Activated CD8-positive, alpha-beta memory T cell treated with anti-CD3 and anti-CD28 coated beads, Interleukin-2, amount 50 U/mL, for 1 hour (primary cell): ENCODE data around the gene UBE2F.
"Not testable (repeated sequence)": the region's sequence is repeated elsewhere in the genome, so short reads cannot be mapped to it uniquely, and the experiment has no call there.

Experiments
- DNase-seq: peaks from one replicate; pipeline ENCODE4 v3.0.0-alpha.2; 2020; ENCODE audit errors: extremely low read depth

UBE2F gene

DNA sequence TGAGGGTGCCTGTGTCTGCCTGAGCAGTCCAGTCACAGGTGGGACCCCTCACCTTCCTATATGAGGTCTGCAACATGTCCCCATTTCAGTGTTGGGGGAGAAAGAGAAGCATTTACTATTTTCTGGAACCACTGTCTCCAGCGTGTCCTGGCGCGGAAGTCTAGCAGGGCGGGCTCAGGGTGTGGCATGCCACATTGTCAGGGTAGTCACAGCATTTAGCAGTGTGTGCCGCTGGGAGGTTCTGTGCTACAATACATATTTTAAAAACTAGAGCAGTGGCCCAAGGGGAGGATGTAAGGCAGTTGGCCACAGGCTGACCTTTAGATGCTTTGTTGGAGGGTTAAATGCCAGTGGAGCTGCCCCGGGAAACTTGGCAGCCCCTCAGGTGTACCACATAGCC is 12.5 kb downstream of the UBE2F start:
- DNase-seq = no peak

GRCh38 chr2:237980087-237980486 is 13.3 kb downstream of the UBE2F start:
- DNase-seq = no peak

DNA sequence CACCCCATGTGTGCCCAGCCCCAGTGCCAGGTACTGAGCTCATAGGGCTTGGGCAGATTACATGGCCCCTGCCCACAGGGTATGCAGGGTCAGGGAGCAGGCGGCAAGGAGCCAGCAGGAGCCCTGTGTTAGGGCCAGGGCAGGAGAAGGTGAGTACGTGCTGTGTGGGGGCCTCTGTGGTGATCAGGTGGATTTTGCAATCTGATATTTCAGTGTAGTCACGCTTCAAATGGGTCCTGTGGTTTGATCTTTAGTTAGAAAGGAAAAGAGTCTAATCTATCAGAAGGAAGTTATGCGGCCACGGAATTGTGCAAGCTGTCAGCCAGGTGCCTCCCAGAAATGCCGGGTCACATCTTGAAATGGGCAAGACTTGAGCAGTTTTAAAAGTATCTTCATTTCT is 13.9 kb downstream of the UBE2F start:
- DNase-seq = no peak

GRCh38 chr2:237981621-237982020 is 14.8 kb downstream of the UBE2F start:
- DNase-seq = not testable (repeated sequence)

DNA sequence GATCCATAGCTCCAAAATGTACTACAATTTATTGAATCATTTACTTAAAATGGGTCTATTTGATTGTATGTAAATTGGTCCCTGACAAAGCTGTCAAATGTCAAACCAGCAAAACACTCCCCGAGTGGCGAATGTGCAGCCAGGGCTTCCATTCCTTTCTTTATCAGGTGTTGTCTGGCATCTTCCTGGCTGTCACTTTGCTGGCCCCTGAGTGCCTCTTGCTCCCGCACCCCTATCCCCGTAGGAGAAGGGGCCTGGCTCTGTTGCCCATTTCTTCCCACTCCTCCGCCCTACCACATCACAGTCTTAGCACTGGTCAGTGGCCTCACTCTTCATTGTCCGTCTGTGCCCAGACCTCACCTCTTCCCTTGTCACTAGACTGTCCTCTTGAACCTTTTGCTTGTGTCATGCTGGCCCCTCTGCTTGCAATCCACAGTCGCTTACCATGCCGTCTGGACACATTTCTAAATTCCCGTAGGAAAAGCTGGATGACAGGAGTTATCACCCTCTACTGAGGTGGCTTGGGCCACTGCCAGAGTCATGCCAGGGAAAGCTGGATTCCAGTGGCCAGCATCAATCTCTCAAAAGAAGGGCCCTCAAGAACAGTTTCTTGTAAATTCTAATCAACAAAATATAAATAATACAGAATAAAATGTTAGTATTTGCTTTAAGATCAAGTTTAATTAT is 15.4 kb downstream of the UBE2F start:
- no peak for DNase-seq

DNA sequence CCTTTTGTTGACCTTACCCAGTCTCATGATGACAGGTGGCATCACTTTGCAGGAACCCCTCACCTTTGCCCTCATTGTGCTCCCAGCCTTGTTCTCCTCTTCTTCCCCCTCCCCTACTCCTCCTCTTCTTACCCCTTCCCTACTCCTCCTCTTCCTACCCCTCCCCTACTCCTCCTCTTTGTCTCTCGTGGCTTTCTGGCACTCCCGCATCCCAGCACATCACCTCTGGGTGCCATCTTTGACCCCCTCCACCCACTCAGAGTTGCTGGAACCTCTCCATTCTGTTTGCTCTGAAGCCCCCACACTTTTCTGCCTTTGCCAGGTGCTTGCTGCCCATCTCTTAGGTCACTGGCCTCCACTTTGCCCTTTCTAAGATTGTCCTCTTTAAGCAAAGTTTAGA is 17.1 kb downstream of the UBE2F start:
- DNase-seq = no peak

DNA sequence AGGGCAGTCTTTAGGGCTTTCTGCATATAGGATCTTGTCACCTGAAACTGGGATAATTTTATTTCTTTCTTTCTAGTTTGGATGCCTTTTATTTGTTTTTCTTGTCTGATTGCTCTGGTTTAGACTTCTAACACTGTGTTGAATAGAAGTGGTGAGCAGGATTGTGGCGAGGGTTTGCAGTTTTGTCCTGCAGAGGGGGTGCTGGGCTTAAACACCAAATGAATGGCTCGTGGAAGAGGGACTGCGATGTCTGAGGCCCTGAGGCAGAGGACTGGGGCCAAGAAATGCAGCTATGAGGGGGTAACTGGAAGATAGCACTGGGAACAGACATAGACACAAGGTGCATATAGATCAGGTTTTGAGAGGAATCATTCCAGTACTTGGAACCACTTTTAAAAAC is 20.5 kb downstream of the UBE2F start:
- DNase-seq = no peak

DNA sequence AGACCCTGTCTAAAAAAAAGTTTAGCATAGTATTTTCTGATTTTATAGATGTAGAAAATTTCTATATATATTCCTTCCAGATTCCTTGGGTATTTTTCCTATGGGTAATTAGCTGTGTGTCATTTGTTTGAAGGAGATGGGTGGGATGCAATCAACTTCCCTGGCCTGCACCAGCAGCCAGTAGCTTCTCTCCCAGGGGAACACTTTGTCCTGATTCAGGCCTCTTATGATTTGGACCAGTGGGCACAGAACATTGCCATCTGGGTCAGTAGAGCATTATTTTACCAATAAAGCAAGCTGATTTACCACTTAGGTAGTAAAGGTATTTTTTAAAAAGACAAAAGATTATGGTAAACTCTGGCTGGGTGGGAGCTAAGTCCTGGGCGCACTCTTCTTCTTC is 26.9 kb downstream of the UBE2F start:
- DNase-seq = no peak

- DNase-seq = no peak
Observed at GRCh38 chr2:237995036-237995435, 28.2 kb downstream of the UBE2F start.

DNA sequence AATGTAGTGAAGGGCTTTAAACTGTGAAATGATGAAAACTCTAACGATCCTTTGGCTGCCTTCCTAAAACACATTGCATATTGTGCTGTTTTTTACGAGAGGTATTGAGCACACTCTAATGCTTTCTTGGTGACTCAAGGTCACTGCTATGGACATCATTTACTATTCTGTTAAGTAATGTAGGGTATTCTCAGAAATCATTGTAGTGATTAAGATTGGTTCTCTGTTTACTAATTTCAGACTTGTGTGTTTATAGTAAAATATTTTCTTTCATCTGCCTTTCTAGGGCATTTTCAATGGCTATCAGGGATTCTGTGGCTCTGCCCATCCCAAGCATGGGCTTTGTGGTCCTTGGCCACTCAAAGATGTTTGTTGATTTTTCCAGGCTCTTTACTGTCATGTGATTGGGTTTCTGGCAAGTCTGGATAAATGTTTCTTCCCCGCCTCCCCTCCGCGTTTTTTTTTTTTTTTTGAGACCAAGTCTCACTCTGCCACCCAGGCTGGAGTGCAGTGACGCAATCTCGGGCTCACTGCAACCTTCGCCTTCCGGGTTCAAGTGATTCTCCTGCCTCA is 29.3 kb downstream of the UBE2F start:
- DNase-seq = no peak

DNA sequence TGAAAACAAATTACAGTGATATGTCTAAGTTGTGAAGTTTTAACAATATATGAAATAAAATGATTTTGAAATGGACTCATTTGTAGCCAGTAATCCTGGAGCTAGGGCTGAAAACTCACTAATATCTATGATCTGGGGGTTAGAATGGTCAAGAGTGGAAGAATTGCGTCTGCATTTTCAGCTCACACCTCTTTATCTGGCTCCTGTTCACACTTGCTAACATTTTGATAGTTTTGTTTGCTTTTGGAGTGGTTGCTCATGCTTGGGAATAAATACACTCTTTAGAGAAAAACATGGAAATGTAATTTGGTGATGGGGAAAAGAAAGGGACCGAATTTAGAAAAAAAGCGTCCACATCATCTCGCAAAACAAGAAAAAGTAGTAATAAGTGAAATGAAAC is 30.7 kb downstream of the UBE2F start:
- no peak for DNase-seq

DNA sequence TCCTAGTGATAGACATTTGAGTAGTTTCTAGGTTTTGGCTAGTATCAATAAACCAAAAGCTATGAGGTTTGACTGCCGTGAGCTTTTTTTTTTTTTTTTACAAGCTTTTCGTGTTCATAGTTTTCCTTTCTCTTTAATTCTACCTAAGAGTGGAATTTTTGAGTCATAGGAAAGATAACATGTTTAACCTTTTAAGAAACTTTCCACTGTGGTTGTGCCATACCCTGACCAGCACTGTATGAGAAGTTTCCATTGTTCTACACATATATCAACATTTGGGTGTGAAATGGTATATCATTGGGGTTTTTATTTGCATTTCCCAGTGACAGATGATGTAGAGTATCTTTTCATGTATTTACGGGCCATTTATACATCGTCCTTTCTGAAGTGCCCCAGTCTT is 31.7 kb downstream of the UBE2F start:
- DNase-seq = no peak

- DNase-seq = no peak
Observed at GRCh38 chr2:238003234-238004031, 36.6 kb downstream of the UBE2F start.

- no peak for DNase-seq
Observed at GRCh38 chr2:238004077-238004830, 37.4 kb downstream of the UBE2F start.

GRCh38 chr2:238005528-238005927 is 38.7 kb downstream of the UBE2F start:
- no peak for DNase-seq

DNA sequence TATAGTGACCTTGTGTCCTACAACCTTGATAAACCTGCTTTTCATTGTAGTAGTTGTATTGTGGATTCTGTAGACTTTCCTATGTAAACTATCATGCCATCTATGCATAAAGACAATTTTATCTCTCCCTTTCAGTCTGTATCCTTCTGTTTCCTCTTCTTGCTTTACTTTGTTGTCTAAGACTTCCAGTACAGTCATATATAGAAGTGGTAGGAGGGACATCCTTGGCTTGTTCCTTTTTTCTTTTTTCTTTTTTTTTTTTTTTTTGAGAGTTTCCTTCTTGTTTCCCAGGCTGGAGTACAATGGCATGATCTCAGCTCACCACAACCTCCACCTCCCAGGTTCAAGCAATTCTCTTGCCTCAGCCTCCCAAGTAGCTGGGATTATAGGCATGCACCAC is 39.7 kb downstream of the UBE2F start:
- DNase-seq = no peak

DNA sequence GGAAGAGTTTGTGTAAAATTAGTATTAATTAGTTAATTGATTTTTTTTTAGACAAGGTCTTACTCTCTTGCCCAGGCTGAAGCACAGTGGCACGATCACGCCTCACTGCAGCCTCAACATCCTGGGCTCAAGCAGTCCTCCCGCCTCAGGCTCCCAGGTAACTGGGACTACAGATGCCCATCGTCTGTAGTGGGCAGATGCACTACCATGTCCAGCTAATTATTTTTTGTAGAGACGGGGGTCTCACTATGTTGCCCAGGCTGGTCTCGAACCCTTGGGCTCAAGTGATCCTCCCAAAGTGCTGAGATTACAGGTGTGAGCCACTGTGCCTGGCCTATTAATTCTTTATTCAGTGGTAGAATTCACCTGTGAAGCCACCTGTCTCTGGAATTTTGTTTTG is 41.1 kb downstream of the UBE2F start:
- no peak for DNase-seq

GRCh38 chr2:238009563-238009962 is 42.7 kb downstream of the UBE2F start:
- no peak for DNase-seq

DNA sequence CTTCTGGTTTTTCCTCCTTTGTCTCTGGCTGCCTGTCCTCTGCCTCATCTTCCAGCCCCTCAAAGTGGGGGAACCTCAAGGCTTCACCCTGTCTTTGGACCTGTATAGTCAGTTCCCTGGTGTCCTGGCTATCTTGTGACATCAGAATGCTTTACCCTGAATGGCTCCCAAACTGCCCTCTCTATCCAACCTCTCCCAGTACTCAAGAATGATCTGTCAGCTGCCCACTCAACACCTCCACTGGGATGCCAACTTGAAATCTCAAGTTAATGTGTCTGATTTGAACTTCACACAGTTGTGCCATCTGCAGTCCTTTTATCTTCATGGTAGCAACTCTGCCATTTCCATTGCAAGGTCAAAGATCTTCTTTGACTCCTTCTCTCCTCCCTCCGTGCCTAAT is 43.8 kb downstream of the UBE2F start:
- no peak for DNase-seq

- no peak for DNase-seq
Observed at GRCh38 chr2:238013806-238014205, 47.0 kb downstream of the UBE2F start.

DNA sequence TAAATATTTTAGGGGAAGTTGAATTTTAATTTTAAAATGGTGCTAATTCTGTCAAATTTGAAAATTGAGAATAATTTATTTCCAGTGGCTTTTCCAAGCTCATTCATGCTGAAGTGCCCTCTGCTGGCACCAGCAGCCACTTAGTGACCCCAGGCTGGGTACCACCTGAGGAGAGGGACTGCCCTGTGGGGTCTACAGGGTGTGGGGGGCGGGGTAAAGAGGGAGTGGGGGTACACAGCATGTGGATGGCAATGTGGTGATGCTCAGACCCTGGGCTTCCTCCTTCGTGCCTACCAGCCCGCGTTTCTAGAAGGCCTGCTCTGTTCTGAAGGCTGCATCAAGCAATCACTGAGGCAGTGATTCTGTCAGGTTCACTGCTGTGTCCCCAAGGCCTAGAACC is 48.9 kb downstream of the UBE2F start:
- no peak for DNase-seq

DNA sequence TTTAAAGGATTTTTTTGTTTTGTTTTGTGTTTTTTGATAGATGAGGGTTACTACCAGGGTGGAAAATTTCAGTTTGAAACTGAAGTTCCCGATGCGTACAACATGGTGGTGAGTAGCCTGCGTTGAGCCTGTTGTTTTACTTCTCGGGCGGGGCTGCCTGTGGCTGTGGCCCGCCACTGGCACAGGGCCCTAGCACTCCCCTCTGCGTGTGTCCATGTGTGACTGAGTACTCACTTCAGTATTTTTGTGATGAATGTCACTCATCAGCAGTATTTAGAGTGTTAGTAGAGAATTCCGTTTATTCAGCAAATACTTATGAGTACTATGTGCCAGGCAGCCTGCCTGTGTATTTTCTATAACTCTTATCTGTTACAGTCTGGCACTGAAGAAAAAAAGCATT is 49.7 kb downstream of the UBE2F start:
- no peak for DNase-seq
